GM18502 (cell line): Measurements from ENCODE around the gene RFLNA.

ENCODE experiments used
- ATAC-seq: cut with Tn5 transposase; IDR thresholded peaks from one replicate; pipeline ENCODE4 v1.9.1; 2021; ENCODE audit warnings: mild to moderate bottlenecking; ENCODE audit not compliant: unreplicated experiment, poor library complexity

Gene RFLNA

GRCh38 chr12:124302807-124303578 is 8.1 kb downstream of the RFLNA start:
- no peak for ATAC-seq

- ATAC-seq: no peak
Measured at GRCh38 chr12:124303579-124304313, 8.9 kb downstream of the RFLNA start.

DNA sequence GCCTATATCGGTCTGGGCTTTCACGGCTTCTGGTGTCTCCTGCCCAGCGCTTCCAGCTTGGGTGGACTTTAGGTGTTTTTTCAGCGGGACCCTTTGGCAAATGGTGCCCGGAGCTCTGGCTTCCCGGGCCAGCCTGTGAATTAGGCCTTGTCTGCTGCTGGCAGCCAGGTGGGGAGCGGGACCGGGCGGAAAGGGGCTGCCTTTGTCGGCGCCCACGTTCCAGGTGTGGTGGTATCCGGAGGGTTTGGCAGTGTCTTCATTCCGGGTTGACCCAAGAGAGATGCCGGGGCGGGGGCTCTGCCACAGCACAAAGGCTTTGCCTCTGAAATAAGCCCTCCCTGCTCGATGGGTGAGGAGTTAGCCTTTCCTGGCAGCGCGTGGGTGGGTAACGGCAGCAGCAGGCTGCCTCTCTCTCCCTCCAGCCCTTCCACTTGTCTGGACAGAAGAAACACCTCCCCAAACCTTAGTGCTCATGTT is 9.5 kb downstream of the RFLNA start:
- ATAC-seq: no peak

- no peak for ATAC-seq
Measured at GRCh38 chr12:124305136-124305535, 10.2 kb downstream of the RFLNA start.

- ATAC-seq: no peak
Measured at GRCh38 chr12:124305776-124306685, 11.1 kb downstream of the RFLNA start.

GRCh38 chr12:124306686-124307555 is 12.0 kb downstream of the RFLNA start:
- no peak for ATAC-seq

GRCh38 chr12:124307556-124307825 is 12.6 kb downstream of the RFLNA start:
- ATAC-seq: no peak

DNA sequence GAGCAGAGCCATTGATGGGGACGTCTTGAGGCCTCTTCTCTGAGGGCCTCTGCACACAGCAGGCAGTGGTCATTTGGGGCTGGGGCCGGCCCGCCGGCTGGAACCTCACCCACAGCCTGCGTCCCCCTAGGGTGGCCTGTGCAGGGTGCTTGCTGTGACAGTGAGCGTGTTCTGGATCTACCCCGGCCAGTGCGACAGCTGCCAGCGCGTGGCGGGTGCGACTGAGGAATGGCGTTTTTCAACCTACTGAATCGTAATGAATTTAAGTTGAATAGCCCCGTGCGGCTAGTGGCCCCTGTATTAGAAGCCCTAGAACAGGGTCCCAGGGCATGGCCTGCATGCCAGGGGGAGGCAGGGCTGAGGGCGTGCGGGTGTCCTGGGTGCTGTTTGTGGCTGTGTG is 13.8 kb downstream of the RFLNA start:
- ATAC-seq: no peak

DNA sequence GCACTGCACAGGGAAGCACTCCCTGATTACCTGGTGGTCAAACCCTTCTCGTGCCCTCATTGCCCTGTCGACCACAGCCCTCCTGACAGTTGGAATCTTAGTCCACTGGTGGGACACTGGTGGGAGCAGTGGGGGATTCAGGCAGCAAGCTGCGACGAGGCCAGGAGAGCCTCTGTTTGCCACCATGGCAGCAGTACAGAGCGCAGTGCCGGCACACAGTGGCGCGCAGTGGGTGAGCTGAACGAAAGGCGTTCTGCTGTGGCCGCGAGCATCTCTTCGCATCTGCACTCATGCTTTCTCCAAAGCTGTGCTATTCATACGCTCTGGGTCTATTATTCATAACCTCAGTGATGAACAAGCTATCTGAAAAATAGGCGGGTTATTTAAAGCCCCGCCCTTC is 14.3 kb downstream of the RFLNA start:
- no peak for ATAC-seq

DNA sequence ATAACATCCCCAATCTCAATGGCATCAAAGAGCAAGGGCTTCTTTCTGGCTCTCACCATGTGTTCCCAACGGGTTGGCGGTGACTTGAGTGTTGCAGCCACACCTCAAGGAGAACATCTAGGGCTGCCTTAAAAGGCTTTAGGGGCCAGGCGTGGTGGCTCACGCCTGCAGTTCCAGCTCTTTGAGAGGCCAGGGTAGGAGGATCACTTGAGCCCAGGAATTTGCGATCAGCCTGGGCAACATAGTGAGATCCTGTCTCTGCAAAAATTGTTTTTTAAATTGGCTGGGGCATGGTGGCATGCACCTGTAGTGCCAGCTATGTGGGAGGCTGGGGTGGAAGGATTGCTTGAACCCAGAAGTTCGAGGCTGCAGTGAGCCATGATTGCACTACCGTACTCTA is 14.9 kb downstream of the RFLNA start:
- ATAC-seq: no peak

DNA sequence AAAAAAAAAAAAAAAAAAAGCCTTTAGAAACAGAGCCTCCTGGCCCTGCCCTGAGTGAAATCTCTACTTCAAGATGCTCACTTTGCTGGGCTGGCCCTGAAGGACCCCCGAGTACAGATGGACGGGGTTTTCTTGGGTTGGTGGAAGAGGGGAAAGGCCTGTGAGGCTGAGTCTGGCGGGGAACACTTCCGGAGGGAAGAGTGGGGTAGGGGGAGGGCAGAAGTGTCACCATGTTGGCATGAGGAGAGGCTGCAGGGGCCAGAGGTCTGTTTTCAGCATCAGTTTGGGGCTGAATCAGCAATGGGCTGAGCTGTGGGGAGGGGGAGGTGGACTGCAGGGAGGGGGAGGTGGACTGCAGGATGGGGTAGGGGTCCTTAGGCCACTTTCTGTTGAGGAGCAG is 15.3 kb downstream of the RFLNA start:
- ATAC-seq: no peak

DNA sequence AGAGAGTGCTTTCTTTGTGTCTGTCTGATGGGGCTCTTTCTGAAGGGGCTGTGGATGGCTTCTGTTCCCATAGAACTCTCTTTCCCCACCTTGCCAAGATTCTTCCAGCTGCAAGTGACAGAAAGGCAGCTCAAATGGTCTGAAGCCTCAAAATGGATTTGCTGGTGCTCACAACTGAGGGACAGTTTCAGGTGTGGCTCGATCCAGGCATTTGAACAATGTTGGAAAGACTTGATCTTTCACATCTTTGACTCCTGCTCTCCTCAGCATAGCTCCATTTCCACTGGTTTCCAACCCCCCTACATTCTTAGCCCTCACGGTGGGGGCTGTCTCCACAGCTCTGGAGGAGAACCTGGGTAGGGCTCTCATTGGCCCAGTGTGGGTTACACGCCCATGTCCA is 15.9 kb downstream of the RFLNA start:
- no peak for ATAC-seq

- no peak for ATAC-seq
Measured at GRCh38 chr12:124311292-124312109, 16.6 kb downstream of the RFLNA start.

DNA sequence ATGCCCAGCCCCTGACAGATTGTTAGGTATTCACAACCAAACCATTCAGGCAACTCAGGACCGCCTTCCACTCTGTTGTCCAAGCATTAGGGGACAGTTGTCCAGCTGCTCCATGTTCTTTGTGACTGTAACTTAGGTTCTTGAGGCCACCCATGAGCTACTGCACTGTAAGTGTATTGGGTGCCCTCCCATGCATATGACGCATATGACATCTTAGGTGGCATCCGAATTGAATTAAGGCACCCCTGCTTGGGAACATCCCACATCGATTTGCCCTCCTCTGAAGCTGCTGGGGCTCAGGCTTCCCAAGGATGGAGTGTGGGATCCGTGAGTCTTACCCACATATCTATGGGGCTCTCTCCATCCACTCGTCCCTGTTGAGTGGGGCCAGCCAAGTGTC is 17.7 kb downstream of the RFLNA start:
- ATAC-seq: no peak

GRCh38 chr12:124314207-124314606 is 19.3 kb downstream of the RFLNA start:
- no peak for ATAC-seq

DNA sequence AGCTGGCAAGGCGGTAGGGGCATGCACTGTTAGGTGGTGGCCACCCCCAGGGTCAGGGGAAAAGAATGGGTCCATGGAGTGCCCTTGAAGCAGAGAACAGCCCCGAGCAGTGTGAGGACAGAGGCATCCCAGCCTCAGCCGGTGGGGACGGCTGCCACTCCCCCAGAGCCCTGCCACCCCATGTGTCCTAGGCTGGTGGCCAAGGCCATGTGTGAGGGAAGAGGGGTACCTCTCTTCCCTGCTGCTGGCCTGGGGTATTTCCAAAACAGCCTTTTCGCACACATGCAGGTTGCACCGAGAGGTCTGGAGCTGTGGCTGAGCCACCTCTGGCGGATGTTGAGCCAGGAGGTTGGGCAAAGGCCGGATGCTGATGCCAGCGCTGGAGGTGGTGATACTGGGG is 19.9 kb downstream of the RFLNA start:
- no peak for ATAC-seq

GRCh38 chr12:124315372-124316044 is 20.6 kb downstream of the RFLNA start:
- ATAC-seq: no peak

- ATAC-seq: no peak
Measured at GRCh38 chr12:124316257-124316900, 21.5 kb downstream of the RFLNA start.
